Osteoblast (primary cell): Measurements from ENCODE around the gene EGLN1. TPM values are rescaled to one million over a fixed set of nuclear protein-coding genes. Genes with fewer than 3 reads are reported as not detected.
A peak's percentile ranks its signal among the peaks of the same experiment; 100 is the strongest.

Source experiments
- DNase-seq: peaks from one replicate; pipeline ENCODE4 v3.0.0; 2011; ENCODE audit warnings: low spot score, mixed read lengths; ENCODE audit not compliant: insufficient read length; ENCODE audit errors: missing footprints
- H2AFZ ChIP-seq: 2 replicates; pipeline ENCODE4 v1.6.0; 2011; ENCODE audit warnings: mild to moderate bottlenecking, low read length
- H3K27ac ChIP-seq: 2 replicates; pipeline ENCODE4 v1.5.1; 2011; ENCODE audit warnings: mild to moderate bottlenecking, low read depth, low read length, moderate library complexity
- H3K27me3 ChIP-seq: 2 replicates; pipeline ENCODE4 v1.6.0; 2012; ENCODE audit warnings: mild to moderate bottlenecking, control low read depth, inconsistent platforms, low read length, moderate library complexity; ENCODE audit not compliant: insufficient read depth
- H3K36me3 ChIP-seq: 2 replicates; pipeline ENCODE4 v1.5.1; 2011; ENCODE audit warnings: mild to moderate bottlenecking, low read length, control low read depth, moderate library complexity; ENCODE audit not compliant: insufficient read depth
- H3K4me1 ChIP-seq: 2 replicates; pipeline ENCODE4 v1.5.1; 2011; ENCODE audit warnings: mild to moderate bottlenecking, low read length, control low read depth, moderate library complexity; ENCODE audit not compliant: insufficient read depth
- H3K4me2 ChIP-seq: 2 replicates; pipeline ENCODE4 v1.6.0; 2011; ENCODE audit warnings: mild to moderate bottlenecking, low read length; ENCODE audit not compliant: insufficient read depth
- H3K4me3 ChIP-seq: fragments of 200-600 bp; sonication (generic); 3 replicates; pipeline ENCODE4 v1.5.1; 2012; ENCODE audit warnings: mild to moderate bottlenecking, low read length, inconsistent platforms; ENCODE audit not compliant: insufficient read depth
- H3K79me2 ChIP-seq: 2 replicates; pipeline ENCODE4 v1.6.0; 2012; ENCODE audit warnings: mild to moderate bottlenecking, low read length, control low read depth, inconsistent platforms; ENCODE audit not compliant: insufficient read depth
- H3K9me3 ChIP-seq: 2 replicates; pipeline ENCODE4 v1.5.1; 2011; ENCODE audit warnings: low read depth, low read length, control low read depth
- H4K20me1 ChIP-seq: 2 replicates; pipeline ENCODE4 v1.6.0; 2012; ENCODE audit warnings: mild to moderate bottlenecking, low read length, control low read depth; ENCODE audit not compliant: insufficient read depth
- total RNA-seq: library from RNA; depleted of rRNA; stranded (reverse); fragments of >200 nt; gene quantifications from 2 replicates; pipeline ENCODE4 v1.2.3, GENCODE V29; 2012
- TF ChIP-seq, protein P1 (sequence below): IDR thresholded peaks from 2 replicates; pipeline ENCODE4 v1.5.1; 2011; ENCODE audit warnings: mild to moderate bottlenecking, low read depth, low read length, moderate library complexity; ENCODE audit errors: extremely low read depth

Gene EGLN1
- total RNA-seq, 1 donor = 52.5 TPM

DNA sequence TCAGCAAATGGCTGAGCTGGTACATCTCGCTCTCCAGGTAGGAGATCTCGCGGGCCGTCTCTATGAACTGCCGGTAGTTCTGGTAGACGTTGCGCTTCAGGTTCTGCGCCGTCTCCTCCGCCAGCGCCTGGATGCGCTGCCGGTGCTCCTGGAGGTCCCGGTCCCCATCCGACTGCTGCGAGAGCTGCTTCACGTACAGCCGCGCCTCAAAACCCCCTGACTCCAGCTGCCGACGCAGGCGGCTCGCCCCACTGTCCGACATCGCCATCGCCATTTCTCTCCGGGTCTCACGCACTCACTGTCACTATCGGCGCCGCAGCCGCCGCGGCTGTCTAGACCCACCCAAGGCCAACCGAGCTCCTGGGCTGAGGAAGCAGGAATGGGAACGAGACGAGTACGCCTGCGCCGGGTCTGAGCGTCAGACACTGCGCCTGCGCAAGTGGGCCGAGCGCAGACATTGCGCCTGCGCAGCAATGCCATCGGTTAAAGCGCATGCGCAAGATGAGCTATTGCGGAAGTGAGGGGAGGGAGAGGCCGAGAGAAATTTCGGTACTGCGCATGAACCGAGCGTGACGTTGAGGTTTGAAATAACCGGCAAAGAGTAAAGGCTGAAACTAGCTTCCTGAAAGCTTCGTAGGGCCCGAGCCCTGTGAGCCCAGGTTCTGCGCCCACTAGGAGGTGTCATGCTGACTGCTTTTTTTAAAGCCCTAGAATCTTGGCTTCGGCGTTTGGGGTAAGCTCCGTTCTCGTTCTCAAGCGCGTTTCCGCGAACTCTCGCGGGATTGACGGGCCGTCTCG lies 84.4 kb downstream of the EGLN1 start, which contains the start of gene EXOC8:
Gene EXOC8, minus strand, starts transcription at position 381 of the 798 bp plus-strand sequence. Its CDS starts 107 bp downstream, at position 274.
- H3K4me1 ChIP-seq = peaks cover 40% of the 10 kb centered on the region
- peak within 1 kb of the TSS; percentile 98 for H2AFZ ChIP-seq
- peaks cover 87% of the 10 kb centered on the region for H3K79me2 ChIP-seq
- no peaks in the 10 kb centered on the region for H3K9me3 ChIP-seq
- H3K27ac ChIP-seq = peak within 1 kb of the TSS; percentile 97
- peak within 1 kb of the TSS; percentile 95 for H3K4me3 ChIP-seq
- peak; percentile 96 for DNase-seq
- peaks cover 4% of the 10 kb centered on the region for H3K36me3 ChIP-seq
- peak within 1 kb of the TSS; percentile 98 for H3K4me2 ChIP-seq
- no peaks in the 10 kb centered on the region for H3K27me3 ChIP-seq
- H4K20me1 ChIP-seq = peaks cover 50% of the 10 kb centered on the region
- TF ChIP-seq, protein P1, sequence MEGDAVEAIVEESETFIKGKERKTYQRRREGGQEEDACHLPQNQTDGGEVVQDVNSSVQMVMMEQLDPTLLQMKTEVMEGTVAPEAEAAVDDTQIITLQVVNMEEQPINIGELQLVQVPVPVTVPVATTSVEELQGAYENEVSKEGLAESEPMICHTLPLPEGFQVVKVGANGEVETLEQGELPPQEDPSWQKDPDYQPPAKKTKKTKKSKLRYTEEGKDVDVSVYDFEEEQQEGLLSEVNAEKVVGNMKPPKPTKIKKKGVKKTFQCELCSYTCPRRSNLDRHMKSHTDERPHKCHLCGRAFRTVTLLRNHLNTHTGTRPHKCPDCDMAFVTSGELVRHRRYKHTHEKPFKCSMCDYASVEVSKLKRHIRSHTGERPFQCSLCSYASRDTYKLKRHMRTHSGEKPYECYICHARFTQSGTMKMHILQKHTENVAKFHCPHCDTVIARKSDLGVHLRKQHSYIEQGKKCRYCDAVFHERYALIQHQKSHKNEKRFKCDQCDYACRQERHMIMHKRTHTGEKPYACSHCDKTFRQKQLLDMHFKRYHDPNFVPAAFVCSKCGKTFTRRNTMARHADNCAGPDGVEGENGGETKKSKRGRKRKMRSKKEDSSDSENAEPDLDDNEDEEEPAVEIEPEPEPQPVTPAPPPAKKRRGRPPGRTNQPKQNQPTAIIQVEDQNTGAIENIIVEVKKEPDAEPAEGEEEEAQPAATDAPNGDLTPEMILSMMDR = no peak

DNA sequence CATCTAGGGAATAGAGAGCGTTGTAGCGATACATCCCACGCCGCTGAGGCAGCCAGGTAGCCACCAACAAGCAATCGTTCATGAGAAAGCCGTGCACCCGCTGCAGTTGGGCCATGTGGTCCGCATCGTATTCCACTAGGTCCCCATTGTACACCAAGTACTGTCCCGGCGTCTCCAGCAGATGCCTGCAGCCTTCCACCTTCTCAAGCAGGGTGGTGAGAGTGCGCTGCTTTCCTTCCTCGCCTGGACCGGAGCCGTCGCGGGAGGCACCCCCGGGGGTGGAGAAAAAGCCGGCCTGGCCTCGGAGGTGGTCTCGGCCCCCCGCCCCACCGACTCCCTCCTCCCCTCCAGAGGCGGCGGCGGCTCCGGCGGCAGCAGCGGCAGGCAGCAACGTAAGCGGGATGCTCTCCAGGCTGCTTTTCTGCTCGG lies 85.0 kb downstream of the EGLN1 start:
- DNase-seq = peak; percentile 74
- peak overlapping the region; percentile 95 for H3K4me3 ChIP-seq
- H3K27me3 ChIP-seq = no peaks in the 10 kb centered on the region
- H4K20me1 ChIP-seq = peaks cover 53% of the 10 kb centered on the region
- TF ChIP-seq, protein P1 = no peak
- H3K4me1 ChIP-seq = peaks cover 40% of the 10 kb centered on the region
- H3K36me3 ChIP-seq = peaks cover 3% of the 10 kb centered on the region
- H3K79me2 ChIP-seq = peaks cover 84% of the 10 kb centered on the region
- peak overlapping the region; percentile 98 for H2AFZ ChIP-seq
- H3K9me3 ChIP-seq = no peaks in the 10 kb centered on the region
- peak overlapping the region; percentile 98 for H3K4me2 ChIP-seq
- H3K27ac ChIP-seq = peak overlapping the region; percentile 97

DNA sequence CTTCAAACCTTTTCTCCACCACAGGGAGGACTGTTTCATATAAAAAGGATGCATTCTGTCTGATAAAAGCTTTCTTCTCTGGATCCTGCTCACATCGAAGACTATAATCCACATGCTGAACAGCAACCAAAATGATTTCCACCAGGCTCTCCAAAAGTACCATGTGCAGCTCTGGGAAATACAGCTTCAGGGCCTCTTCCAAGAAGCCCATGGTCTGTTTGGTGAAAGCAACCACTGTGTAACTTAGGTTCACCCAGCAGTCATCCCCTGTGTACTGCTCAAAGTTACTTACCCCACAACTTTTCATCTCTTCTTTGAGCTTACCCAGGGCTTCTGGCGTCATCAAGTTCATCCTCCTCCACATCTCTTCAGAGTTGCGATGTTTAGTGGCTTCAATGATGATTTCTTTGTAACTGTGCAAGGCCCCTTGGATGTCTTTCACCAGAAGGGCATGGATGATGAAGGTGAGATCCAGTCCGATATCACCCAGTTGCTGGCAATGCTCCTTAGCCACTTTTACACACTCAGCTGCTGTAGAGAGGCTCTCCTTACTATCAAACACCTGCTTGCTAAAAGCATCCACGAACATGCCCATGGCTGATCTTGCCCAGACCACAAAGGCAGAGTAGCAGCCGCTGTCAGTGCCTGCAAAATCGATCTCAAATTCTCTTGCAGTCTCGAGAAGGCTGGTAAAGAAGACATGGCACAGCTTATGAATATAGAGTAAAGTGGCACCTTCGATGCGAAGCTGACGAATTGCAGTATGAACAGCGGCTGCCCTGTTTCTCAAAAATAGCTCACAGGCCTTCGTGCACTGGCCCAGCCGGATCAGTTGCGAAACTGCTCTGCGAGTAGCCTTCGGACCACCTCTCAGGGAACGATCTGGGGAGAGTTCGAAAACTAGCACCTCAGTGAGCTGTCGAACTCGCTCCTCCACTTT lies 86.2 kb downstream of the EGLN1 start:
- Histone ChIP-seq H3K36me3 (no peaks in the 10 kb centered on the region), H3K27me3 (no peaks in the 10 kb centered on the region), H3K27ac (peak overlapping the region; percentile 97), H3K79me2 (peaks cover 76% of the 10 kb centered on the region), H3K4me2 (peak overlapping the region; percentile 98), H2AFZ (no peak overlapping the region), H3K4me1 (peaks cover 40% of the 10 kb centered on the region), H3K4me3 (peak overlapping the region; percentile 95), H3K9me3 (no peaks in the 10 kb centered on the region), H4K20me1 (peaks cover 53% of the 10 kb centered on the region)
- peak; percentile 56 for DNase-seq
- TF ChIP-seq, protein P1 = no peak
